Stimulated activated CD8-positive, alpha-beta memory T cell treated with anti-CD3 and anti-CD28 coated beads, Interleukin-4, amount 100 ng/mL, for 24 hours (primary cell): Measurements from ENCODE around the gene ZNF175.
A peak's percentile ranks its signal among the peaks of the same experiment; 100 is the strongest.
"Not testable (repeated sequence)": the region's sequence is repeated elsewhere in the genome, so short reads cannot be mapped to it uniquely, and the experiment has no call there.

ENCODE experiments used
- DNase-seq: peaks from one replicate; pipeline ENCODE4 v3.0.0-alpha.2; 2020; ENCODE audit warnings: low read depth

The ZNF175 gene

DNA sequence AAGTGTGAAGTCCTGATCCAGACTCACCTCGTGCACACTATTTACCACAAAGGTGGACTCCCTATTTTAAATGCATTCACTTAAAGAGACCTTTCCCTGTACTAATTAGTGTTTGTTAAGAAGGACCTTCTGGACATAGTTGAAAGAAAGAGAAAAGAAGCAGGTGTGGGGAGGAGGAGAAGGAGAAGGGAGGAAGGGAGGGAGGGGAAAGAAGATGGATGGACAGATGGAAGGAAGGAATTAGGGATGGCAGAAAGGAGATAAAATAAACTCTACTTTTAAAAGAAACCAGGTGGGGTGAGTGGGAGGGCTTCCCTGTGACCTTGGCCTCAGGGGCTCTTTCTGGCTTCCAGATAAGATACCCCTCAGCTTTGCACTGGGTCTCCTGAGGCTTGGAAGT is 21.4 kb downstream of the ZNF175 start:
- no peak for DNase-seq

- no peak for DNase-seq
These were observed 22.2 kb downstream of the ZNF175 start for GRCh38 chr19:51593138-51593890.

GRCh38 chr19:51593969-51594773 is 23.1 kb downstream of the ZNF175 start:
- DNase-seq: peak; percentile 97

DNA sequence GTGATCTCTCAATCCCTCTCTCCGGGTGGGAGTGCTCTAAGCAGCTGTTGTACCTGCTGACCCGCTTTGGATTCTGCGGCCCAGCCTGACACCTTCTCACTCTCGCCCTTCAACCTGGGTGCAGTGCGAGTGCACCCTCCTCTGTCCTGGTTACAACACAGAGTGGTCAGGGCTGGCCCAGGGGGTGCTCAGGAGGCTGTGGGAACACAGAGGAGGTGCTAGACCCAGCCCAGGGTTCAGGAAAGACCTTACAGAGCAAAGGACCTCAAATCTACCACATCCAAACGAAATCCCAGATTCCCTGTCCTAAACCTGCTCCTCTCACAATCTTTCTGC is 23.7 kb downstream of the ZNF175 start:
- no peak for DNase-seq

- DNase-seq: no peak
These were observed 24.4 kb downstream of the ZNF175 start for GRCh38 chr19:51595190-51596175.

DNA sequence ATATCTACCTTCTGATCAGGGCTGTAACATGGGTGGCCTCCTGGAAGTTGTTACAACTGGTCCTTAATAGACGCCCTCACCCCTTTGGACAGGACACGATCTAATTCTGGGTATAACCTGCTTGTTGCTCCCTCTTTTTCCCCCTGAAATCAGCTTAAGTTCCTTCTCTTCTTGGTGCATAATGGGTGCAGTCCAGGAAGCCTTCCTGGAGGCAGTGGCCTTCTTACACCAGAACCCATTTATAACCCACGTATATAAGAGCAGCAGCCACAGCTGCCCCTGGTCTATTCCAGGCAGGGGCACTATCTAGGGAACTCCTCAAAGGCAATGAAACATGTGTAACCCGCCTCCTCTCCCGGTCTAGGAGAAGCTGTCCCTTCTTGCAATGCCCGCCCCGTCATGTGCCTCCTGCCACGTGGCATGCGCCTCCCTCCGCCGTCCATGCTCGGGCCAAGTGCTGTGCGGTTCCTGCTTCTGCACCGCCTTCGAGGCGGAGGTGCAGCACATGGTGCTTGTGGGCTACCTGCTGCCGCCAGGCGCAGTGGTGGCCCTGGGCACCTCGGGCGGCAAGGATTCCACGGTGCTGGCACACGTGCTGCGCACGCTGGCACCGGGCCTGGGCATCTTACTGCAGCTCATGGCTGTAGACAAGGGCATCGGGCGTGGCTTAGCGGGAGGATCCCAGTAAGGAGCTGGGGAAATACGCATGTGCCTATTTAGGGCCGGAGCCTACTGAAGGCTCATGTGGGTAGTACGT is 27.3 kb downstream of the ZNF175 start:
- no peak for DNase-seq

- DNase-seq: no peak
These were observed 28.0 kb downstream of the ZNF175 start for GRCh38 chr19:51599084-51599483.

GRCh38 chr19:51600940-51601580 is 30.0 kb downstream of the ZNF175 start:
- peak; percentile 14 for DNase-seq

DNA sequence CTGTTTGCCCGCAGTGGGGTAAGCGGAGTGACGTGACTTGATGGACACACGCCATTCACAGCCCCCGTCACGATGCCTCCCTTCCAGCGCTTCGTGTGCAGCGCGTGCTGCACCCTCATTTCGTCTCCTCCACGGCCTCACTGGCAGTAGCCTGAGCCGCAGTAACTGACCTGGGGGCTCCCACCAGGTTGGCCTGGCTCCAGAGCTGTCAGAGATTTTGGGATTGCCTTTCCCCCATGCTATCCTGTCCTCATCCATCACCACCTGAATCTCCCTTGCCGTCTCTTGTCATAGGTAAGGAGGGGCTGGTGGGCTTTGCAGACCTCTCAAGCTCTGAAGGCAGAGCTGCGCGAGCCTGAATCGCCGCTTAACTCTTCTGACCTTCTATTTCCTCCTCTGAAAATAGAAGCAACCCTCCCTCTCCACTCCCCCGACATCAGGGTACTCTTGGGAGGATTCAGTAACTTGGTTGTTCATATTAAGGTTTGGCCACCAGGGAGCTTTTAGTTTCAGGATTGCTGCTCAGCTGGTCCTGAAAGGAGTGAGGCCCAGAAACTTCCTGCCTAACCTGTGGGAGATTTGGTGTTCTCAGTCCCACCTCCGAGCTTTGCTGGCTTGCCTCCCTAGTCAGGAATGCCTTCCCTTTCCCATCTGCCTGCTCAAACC is 31.2 kb downstream of the ZNF175 start:
- DNase-seq: no peak

- peak; percentile 38 for DNase-seq
These were observed 36.0 kb downstream of the ZNF175 start for GRCh38 chr19:51607077-51607476.

GRCh38 chr19:51607920-51608562 is 37.0 kb downstream of the ZNF175 start:
- DNase-seq: peak; percentile 44

- DNase-seq: no peak
These were observed 39.5 kb downstream of the ZNF175 start for GRCh38 chr19:51610576-51610975.

- no peak for DNase-seq
These were observed 43.7 kb downstream of the ZNF175 start for GRCh38 chr19:51614789-51615188.

DNA sequence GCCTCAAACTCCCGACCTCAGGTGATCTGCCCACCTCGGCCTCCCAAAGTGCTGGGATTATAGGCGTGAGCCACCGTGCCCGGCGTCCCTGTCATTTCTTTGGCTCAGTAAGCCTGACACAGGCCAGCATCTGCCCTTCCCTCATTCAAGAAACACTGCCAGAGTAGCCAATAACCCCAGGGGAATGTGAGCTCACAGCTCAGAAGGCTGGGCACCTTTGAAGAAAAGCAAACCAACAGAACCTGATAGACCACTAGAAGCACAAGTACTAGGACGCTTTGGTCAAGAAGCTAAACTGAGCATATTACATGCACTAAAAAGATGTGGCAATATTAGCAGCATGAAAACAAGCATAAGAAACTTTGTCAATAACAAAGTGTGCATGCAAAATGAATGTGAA is 44.9 kb downstream of the ZNF175 start:
- no peak for DNase-seq

DNA sequence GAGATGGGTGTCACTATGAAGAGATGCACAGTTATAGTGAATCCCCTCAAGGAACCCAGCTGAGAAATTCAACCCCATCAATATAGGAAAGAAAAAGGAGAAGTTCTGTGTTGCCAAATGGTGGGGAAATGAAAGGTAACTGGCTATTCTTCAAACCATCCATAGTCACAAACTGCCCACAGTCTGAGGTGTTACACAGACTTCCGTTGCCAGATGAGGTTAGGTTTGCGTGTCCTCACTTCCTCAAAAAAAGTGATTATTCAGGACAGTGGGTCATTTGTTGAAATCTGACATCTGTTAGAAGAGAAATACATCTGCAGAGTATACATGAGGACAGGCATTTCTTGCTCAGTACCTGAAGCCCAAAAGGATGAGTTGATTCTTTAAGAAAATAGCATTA is 50.1 kb downstream of the ZNF175 start:
- no peak for DNase-seq

GRCh38 chr19:51626675-51627074 is 55.6 kb downstream of the ZNF175 start:
- DNase-seq: no peak

GRCh38 chr19:51627491-51628138 is 56.5 kb downstream of the ZNF175 start:
- DNase-seq: no peak

GRCh38 chr19:51628153-51628939 is 57.3 kb downstream of the ZNF175 start:
- no peak for DNase-seq

- DNase-seq: not testable (repeated sequence)
These were observed 59.2 kb downstream of the ZNF175 start, which contains the start of gene SIGLEC5 for GRCh38 chr19:51630315-51630714. TSS of gene SIGLEC5 (minus strand) at chr19:51630401. CDS start at chr19:51630335, 66 bp downstream.
